A549 (cell line): ENCODE measurements around the gene PHF2.

Experiments used
- CEBPB ChIP-seq, 2 experiments: fragments of >200 bp in 1 of 2; sonication (Bioruptor Twin) in 1 of 2; formaldehyde crosslinking in 1 of 2; IDR thresholded peaks; 2 replicates each; pipeline ENCODE4 v1.6.1; 2012 to 2016
- CTCF ChIP-seq: fragments of >200 bp; sonication (Bioruptor Twin); formaldehyde crosslinking; IDR thresholded peaks from 3 replicates; pipeline ENCODE4 v1.5.1; 2016
- JUNB ChIP-seq: fragments of >200 bp; sonication (Bioruptor Twin); formaldehyde crosslinking; IDR thresholded peaks from 2 replicates; pipeline ENCODE4 v1.6.1; 2016
- MAX ChIP-seq: IDR thresholded peaks from 2 replicates; pipeline ENCODE4 v1.6.1; 2012
- POLR2A ChIP-seq: IDR thresholded peaks from 2 replicates; pipeline ENCODE4 v1.6.1; 2012; ENCODE audit warnings: mild to moderate bottlenecking, low read length
- RAD21 ChIP-seq, 2 experiments: fragments of >200 bp in 1 of 2; sonication (Bioruptor Twin) in 1 of 2; formaldehyde crosslinking in 1 of 2; IDR thresholded peaks in 1 of 2; conservative IDR thresholded peaks in 1 of 2; 2 replicates in 1 of 2; 3 replicates in 1 of 2; pipeline ENCODE4 v1.6.1; 2012 to 2018; ENCODE audit warnings: inconsistent platforms in 1 of 2
- REST ChIP-seq: fragments of 200-600 bp; sonication (generic); IDR thresholded peaks from 2 replicates; pipeline ENCODE4 v1.6.1; 2016; ENCODE audit warnings: antibody characterized with exemption, mild to moderate bottlenecking, moderate library complexity
- USF2 ChIP-seq: fragments of 450-650 bp; IDR thresholded peaks from 2 replicates; pipeline ENCODE4 v1.6.1; 2014; ENCODE audit warnings: antibody characterized with exemption

- TF ChIP-seq POLR2A, result no peak
- TF ChIP-seq MAX, result no peak
- TF ChIP-seq CEBPB (IDR thresholded peaks at IDR 0.05), result no peak
- no peak for TF ChIP-seq CTCF
- no peak for TF ChIP-seq RAD21 (conservative IDR thresholded peaks at IDR 0.05 in 1 of 2, IDR thresholded peaks at IDR 0.05 in 1 of 2)
- TF ChIP-seq REST, result no peak
- TF ChIP-seq USF2, result no peak
- TF ChIP-seq JUNB, result no peak
Measured at GRCh38 chr9:93667006-93667405, 90.6 kb downstream of the PHF2 start.
